Fibroblast of the aortic adventitia (primary cell): ENCODE data around the gene DENND4A. TPM values are rescaled to one million over a fixed set of nuclear protein-coding genes. Genes with fewer than 3 reads are reported as not detected.

Experiments
- DNase-seq: peaks from one replicate; pipeline ENCODE4 v3.0.0-alpha.2; 2010; ENCODE audit warnings: low read depth
- H3K4me3 ChIP-seq: 2 replicates; pipeline ENCODE4 v1.5.1; 2011; ENCODE audit warnings: low read depth, mild to moderate bottlenecking, control low read depth, low read length, moderate library complexity
- CTCF ChIP-seq: IDR thresholded peaks from 2 replicates; pipeline ENCODE4 v1.5.1; 2011; ENCODE audit warnings: mild to moderate bottlenecking, low read length, control low read depth, inconsistent platforms; ENCODE audit not compliant: insufficient read depth
- total RNA-seq: library from RNA; depleted of rRNA; stranded (reverse); fragments of >200 nt; gene quantifications from 2 replicates; pipeline ENCODE4 v1.2.3, GENCODE V29; 2012; ENCODE audit warnings: low replicate concordance

The DENND4A gene
- total RNA-seq, 1 donor: 30.3 TPM

DNA sequence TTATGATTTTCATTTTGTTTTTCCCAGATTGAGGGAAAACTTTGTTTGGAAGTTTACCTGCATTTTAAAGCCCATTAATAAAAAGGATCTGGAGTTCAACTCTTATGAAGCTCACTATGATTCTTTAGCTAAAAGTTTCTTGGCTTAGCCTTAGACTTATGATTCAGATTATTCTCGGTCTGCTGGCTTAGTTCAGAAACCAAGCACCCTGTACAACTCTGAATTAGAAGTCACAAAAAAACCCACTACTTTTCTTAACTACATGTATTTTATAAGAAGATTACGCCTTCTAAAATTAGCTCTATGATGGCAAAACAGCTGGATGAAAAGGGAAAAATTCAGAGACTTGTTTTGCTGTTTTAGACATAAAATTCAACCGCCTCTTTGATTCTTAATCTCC is 14.3 kb upstream of the DENND4A start:
- TF ChIP-seq CTCF: no peak
- no peak overlapping the region for H3K4me3 ChIP-seq
- no peak for DNase-seq

DNA sequence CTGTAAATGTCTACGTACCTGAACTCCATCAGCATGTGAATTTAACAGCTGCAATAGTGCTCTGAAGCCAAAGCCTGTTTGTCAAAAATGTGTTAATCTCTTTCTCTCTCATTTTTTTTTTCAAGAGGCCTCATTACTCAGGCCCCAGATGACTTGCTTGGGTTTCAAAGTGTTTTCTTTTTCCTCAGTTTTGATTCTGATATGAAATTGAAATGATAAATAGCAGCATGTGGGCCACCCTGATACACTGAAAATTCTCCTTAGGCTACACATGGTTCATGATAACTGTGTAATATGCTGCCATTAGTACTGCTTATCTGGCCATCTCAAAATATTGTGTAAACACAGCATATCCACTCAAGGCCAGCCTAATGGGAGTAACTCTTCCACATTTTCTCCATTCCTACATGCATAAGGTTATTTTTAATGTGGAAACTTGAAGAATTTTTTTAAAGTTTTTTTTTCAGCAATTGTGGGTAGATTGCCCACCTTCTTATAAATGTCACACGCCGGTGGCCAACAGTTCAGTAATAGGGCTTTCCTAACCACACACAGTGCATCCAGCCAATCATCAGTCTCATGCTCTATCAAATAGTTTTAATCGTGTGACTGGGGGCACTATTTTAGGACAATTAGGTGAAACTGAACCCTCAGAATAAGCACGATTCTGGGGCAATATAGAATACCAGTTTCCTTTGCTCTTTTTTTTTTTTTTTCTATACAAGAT is 13.1 kb upstream of the DENND4A start:
- no peak for DNase-seq
- no peak overlapping the region for H3K4me3 ChIP-seq
- no peak for TF ChIP-seq CTCF

DNA sequence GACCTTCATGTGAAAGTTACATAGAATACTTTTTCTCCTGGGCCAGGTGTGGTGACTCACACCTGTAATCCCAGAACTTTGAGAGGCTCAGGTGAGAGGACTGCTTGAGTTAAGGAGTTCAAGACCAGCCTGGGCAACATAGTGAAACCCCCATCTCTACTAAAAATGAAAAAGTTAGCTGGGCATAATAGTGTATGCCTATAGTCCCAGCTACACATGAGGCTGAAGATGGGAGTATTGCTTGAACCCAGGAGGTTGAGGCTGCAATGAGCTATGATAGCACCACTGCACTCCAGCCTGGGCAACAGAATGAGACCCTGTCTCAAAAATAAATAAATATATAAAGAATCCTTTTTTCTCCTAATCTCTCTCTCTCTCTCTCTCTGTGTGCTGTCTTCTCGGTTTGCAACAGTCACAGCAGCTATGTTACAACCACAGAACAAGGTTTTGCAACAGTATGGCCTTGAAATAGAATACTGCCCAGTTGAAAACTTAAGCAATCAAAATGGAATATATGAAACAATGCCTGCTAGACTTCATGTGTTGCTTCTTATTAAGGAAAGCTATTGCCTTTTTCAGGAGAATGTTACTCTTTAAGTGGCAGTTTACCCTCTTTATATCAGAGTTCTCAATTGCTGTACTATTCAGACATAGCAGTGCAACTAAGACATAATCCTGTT is 12.3 kb upstream of the DENND4A start:
- no peak overlapping the region for H3K4me3 ChIP-seq
- TF ChIP-seq CTCF: no peak
- peak; percentile 67 for DNase-seq

DNA sequence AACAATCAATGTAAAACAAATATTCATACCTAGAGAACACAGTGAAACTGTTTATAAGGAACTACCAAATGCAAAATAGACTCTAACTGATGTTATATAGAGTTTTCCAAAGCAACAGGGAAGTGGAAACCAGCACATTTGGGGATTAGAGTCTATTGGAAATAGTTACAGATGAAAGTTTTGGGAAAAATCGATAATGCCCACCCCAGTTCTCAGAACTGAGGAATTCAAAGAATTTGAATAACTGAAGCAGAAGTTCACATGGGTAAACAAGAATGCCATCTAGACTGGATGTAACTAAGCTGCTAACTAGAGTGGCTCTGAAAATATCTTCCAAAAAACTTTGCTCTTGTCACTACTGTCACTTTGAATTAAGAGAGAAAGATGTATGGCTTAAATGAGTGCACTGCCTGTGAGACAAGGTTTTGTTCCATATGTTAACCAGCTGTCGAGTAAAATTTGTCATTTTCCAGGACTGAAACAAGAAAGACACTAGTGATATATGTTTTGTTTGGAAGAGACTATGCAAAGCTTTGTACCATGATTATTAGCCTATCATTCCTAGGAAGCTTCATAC is 9.2 kb upstream of the DENND4A start:
- no peak for TF ChIP-seq CTCF
- no peak overlapping the region for H3K4me3 ChIP-seq
- no peak for DNase-seq

GRCh38 chr15:65796610-65797078 is 4.6 kb upstream of the DENND4A start:
- no peak for TF ChIP-seq CTCF
- DNase-seq: peak; percentile 75
- H3K4me3 ChIP-seq: no peak overlapping the region

DNA sequence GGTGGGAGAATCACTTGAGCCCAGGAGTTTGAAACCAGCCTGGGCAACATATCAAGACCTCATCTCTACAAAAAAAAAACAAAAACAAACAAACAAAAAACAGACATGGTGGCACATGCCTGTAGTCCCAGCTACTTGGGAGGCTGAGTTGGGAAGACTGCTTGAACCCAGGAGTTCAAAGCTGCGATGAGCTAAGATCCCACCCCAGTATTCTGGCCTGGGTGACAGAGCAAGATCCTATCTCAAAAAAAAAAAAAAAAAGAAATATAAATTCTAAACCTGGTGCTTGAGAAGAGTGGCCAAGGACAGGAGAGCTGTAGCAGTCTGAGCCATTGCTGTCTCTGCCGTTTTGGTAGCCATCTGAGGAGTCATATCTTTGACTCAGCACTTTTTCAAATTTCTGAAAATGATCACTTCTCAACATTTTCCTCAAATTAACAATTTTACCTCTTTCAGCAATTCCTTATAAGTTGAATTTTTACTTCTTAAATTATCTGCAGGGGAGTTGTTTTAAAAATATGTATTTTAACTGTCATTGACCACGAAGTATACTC is 3.6 kb upstream of the DENND4A start:
- no peak overlapping the region for H3K4me3 ChIP-seq
- no peak for DNase-seq
- TF ChIP-seq CTCF: no peak
